GM08714 (cell line): ENCODE results near the gene FBL.
"Not testable (repeated sequence)": the region's sequence is repeated elsewhere in the genome, so short reads cannot be mapped to it uniquely, and the experiment has no call there.

ENCODE experiments used
- H3K4me3 ChIP-seq: fragments of 200-500 bp; sonication (Bioruptor generic); 2 replicates; pipeline ENCODE4 v1.5.1; 2014; ENCODE audit warnings: mild to moderate bottlenecking, low read length, inconsistent platforms
- ZNF274 ChIP-seq: IDR thresholded peaks from 2 replicates; pipeline ENCODE4 v1.6.1; 2012; ENCODE audit warnings: mild to moderate bottlenecking, low read depth, low read length

Gene FBL

GRCh38 chr19:39878398-39878797, 32.2 kb upstream of the FBL start:
- no peak for TF ChIP-seq ZNF274
- no peak overlapping the region for H3K4me3 ChIP-seq

- not testable (repeated sequence) for H3K4me3 ChIP-seq
Observed at GRCh38 chr19:39877982-39878381, 31.8 kb upstream of the FBL start.

GRCh38 chr19:39877488-39877887, 31.3 kb upstream of the FBL start:
- H3K4me3 ChIP-seq: not testable (repeated sequence)

GRCh38 chr19:39876486-39876885, 30.3 kb upstream of the FBL start:
- not testable (repeated sequence) for H3K4me3 ChIP-seq

- not testable (repeated sequence) for H3K4me3 ChIP-seq
Observed at GRCh38 chr19:39875401-39875864, 29.3 kb upstream of the FBL start.

GRCh38 chr19:39874404-39874803, 28.2 kb upstream of the FBL start:
- H3K4me3 ChIP-seq: no peak overlapping the region
- TF ChIP-seq ZNF274: no peak

- no peak for TF ChIP-seq ZNF274
- H3K4me3 ChIP-seq: no peak overlapping the region
Observed at GRCh38 chr19:39873385-39873784, 27.2 kb upstream of the FBL start.

- H3K4me3 ChIP-seq: no peak overlapping the region
- TF ChIP-seq ZNF274: no peak
Observed at GRCh38 chr19:39871886-39872866, 26.0 kb upstream of the FBL start.

- no peak for TF ChIP-seq ZNF274
- no peak overlapping the region for H3K4me3 ChIP-seq
Observed at GRCh38 chr19:39871362-39871761, 25.2 kb upstream of the FBL start.

GRCh38 chr19:39870171-39870971, 24.2 kb upstream of the FBL start:
- no peak for TF ChIP-seq ZNF274

GRCh38 chr19:39867952-39868351, 21.8 kb upstream of the FBL start:
- H3K4me3 ChIP-seq: no peak overlapping the region
- TF ChIP-seq ZNF274: no peak

More at GRCh38 chr19:39870171-39870971, 24.2 kb upstream of the FBL start:
- H3K4me3 ChIP-seq: no peak overlapping the region

GRCh38 chr19:39867133-39867532, 21.0 kb upstream of the FBL start:
- H3K4me3 ChIP-seq: no peak overlapping the region
- no peak for TF ChIP-seq ZNF274

- no peak for TF ChIP-seq ZNF274
- H3K4me3 ChIP-seq: no peak overlapping the region
Observed at GRCh38 chr19:39865953-39866352, 19.8 kb upstream of the FBL start.

GRCh38 chr19:39865186-39865585, 19.0 kb upstream of the FBL start:
- TF ChIP-seq ZNF274: no peak
- no peak overlapping the region for H3K4me3 ChIP-seq

- H3K4me3 ChIP-seq: no peak overlapping the region
- TF ChIP-seq ZNF274: no peak
Observed at GRCh38 chr19:39864118-39864517, 17.9 kb upstream of the FBL start.
